Activated T-cell treated with anti-CD3 and anti-CD28 coated beads for 24 hours (primary cell): ENCODE data around the gene FGF16.
A peak's percentile ranks its signal among the peaks of the same experiment; 100 is the strongest.
"Not testable (repeated sequence)": the region's sequence is repeated elsewhere in the genome, so short reads cannot be mapped to it uniquely, and the experiment has no call there.

ENCODE experiments used
- DNase-seq: peaks from one replicate; pipeline ENCODE4 v3.0.0-alpha.2; 2020; ENCODE audit warnings: low read depth

The FGF16 gene

DNA sequence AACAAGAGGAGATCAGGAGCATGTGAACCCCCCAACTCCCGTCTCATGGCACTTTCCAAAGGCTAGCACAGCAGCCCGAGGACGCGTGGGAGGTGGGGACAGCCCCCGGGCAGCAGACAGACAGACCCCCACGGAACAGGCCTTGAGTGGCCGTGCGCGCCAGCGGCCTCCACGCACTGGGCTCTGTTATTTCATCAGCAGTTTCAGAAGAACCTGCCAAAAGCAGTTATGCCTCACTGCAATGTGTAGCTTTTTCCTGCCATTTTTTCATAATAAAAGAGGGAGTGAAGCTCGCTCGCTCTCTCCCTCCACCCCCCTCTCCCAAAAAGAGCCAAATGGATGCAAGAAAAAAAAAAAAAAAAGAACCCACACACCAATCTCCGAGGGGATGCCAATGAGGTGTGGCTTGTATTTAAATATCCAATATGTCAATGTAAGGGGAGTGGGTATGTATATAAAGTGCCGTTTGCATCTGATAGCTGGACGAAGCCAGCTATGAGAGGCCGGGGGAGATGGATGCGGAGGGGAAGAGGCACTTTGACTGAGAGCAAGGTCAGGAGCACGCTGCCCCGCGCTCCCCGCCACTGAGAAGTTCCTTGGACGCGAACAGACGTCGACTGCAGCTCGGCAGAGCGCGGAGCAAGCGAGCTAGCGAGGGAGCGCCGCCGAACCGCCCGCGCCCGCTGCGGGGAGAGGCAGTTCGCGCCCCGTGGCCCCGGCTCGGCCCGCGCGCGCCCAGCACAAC is at the start of gene FGF16:
TSS of gene FGF16 (plus strand) at position 482 of the 745 bp plus-strand sequence. CDS start 286 bp downstream, outside the sequence.
- peak; percentile 2 for DNase-seq

DNA sequence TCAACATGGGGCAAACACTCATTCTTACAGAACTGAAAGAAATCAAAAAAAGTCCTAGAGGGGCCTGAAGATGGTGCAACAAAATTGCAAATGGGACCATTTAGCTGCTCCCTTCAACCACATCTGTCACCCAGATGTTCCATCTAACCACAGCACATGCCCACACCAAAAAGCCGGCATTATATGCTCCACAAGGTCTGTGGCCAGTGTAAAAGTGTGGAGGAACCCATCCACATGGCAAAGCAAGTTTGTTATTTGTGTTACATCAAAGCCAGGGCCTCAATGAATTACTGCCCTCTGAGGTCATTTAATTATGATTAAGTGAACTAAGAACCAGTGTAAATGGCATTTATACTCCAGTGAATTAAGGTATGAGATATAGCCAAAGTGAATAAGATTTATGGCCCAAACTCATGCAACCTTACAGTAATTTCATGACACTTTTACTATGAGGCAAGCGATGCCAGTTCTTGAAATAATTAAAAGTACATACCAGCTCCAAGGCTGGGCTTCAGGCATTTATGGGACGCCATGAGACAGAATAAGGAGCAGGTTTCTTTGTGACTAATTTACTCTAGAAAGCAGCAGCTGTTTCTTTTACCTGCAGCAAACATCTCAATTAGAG is 48.7 kb upstream of the FGF16 start:
- DNase-seq, result no peak

DNA sequence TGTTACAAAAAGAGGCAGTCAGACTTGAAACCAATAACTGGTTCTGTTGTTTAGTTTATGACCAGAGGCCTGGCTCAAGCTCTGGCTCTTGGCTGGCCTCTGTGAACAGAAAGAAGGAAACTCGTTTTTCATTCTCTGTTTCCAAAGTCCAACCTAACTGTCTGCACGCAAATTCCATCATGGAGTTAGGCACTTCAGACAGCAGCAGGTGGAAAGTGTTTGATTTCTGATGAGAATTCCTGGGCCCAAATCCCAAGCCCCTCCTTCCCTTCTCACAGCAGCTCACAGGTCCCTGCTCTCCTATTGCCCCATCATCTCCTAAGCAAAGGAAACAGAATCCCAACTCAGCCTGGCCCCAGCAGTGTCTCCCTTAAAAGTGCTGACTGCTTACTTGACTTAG is 42.8 kb upstream of the FGF16 start:
- DNase-seq, result no peak

DNA sequence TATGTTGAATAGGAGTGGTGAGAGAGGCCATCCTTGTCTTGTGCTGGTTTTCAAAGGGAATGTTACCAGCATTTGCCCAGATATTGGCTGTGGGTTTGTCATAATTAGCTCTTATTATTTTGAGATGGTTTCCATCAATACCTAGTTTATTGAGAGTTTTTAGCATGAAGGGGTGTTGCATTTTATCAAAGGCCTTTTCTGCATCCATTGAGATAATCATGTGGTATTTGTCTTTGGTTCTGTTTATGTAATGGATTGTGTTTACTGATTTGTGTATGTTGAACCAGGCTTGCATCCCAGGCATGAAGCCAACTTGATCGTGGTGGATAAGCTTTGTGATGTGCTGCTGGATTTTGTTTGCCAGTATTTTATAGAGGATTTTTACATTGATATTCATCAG is 39.4 kb upstream of the FGF16 start:
- DNase-seq, result not testable (repeated sequence)

DNA sequence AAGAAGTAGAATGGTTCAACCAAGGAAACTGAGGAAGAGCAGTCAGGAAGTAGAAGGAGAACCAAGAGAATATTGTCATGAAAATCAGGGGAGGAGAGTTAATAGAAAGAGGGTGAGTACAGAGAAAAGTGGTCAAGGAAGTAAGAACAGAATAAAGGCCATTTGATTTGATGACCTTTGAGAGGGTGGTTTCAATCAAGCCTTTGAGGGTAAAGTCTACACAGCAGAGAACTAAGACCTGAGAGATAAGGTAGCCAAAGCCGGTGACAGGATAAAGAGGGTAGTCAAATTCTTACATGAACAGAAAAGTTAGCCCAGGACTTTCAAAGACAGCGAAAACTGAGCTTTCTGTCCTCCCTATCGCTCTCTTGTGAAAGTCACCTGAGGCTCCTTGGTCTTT is 34.6 kb upstream of the FGF16 start:
- no peak for DNase-seq

DNA sequence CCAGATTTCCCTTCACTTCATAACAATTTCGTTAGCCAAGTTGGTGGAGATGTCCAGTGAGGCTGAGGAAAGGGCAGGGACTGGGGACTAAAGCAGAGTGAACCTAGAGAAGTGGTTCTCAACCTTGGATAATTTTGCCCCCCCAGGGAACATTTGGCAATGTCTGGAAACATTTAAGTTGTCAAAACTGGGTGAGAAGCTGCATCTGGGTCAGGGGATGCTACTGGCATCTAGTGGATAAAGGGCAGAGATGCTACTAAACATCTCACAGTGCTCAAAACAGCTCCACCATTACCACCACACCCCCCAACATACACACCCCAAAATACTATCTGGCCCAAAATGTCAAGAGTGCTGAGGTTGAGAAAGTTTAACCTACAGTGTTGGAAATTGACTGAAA is 32.0 kb upstream of the FGF16 start:
- DNase-seq, result no peak

DNA sequence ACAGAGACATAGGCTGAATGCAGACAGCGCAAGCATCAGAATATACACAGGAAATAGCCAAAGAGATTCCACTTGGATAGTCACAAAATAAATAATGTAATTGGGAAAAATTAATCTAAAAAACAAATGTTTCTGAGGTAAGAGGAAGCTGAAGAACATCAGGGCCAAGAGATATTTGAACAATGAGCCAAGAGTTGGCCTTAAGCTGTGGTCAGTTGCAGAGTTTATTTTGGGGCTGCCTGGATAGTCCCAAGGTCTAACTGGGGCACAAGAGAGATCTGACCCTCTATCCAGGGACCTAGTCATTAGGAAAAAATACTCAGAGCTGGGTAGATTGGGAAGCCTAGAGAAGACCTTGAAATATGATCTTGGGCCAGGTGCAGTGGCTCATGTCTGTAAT is 31.3 kb upstream of the FGF16 start:
- no peak for DNase-seq

DNA sequence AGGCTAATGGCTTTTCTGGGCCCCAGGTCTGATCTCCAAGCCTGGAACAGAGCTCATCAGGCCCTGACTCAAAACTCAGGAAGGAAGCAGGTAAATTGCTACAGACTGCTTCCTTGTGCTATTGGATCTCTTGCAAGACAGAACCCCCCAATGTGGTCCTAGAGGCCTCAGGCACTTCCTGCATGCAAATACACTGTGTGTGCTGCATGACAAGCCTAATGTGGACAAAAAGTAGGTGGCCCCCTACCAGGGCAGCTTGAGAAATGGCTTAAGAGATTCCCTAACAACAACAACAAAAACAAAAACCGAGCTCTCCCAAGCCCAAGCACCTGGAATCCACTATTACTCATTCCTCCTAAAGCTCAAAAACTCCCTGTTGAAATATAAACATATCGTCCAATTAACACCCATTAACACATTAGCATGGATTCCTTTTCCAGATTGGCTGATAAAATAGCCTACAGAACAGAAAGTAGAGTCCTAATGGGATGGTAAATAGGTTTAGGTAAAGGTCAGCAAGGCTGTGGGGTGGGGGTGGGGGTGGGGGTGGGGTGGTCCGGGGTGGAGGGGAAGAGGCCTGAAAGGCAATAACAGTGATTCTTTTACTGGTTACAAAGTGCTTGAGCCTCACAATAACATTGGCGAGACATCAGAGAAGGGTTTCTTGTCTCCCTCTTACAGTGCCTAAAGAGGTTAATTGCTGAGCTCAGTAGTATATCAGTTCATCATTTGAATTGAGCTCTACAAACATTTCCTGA is 24.1 kb upstream of the FGF16 start:
- DNase-seq, result no peak

DNA sequence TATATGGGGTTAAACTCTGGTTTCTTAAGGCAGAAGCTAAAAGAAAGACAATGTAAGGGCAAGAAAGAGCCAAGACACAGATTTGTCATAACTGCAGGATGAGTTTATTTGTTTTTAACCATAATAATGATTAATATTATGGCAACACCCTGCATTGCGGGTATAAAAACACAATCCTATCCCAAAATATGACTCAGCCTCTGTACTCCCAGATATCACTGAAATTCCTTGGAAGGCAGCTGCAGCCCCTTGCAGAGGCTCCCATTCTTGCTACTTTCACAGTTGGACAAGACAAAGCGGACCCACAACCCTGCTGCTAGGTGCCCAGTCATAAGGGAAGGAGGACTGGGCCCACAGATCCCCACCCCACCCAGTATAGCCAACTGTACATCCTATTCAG is 20.4 kb upstream of the FGF16 start:
- no peak for DNase-seq

DNA sequence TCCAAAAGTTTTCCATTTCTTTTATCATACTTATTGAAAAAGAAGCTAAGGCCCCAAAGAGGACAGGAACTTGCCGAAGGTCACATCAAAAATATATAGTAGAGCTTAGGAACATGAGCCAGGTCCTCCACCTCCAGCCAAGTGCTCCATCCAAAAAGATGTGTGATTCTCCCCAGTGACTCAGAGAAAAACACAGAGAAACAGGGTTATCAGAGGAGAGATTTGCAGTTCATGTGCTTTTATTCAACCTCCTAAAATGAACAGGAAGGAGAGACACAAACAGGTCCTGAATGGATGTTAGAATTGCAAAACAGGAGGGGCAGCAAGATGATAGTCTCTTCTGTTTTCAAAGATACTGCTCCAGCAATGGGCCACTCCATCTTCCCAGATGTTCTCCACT is 19.6 kb upstream of the FGF16 start:
- DNase-seq, result no peak

DNA sequence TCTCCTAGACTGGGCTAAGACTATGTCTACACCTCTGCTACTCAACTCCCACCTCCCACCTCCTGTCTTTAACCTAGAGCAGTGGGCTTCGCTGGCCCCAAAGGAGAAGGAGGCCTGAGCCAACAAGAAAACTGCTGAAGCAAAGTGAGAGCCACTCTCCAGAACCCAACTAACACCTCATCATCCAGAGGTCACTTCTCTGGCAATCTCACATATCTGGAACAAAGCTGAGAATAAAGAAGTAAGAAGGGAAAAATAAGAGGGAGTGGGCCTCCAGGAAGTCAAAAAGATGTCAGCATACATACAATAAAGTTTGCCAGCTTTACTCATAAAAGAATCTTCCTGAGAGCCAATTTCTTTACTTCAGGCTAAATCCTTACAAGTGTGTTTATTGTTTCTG is 18.6 kb upstream of the FGF16 start:
- DNase-seq, result no peak

DNA sequence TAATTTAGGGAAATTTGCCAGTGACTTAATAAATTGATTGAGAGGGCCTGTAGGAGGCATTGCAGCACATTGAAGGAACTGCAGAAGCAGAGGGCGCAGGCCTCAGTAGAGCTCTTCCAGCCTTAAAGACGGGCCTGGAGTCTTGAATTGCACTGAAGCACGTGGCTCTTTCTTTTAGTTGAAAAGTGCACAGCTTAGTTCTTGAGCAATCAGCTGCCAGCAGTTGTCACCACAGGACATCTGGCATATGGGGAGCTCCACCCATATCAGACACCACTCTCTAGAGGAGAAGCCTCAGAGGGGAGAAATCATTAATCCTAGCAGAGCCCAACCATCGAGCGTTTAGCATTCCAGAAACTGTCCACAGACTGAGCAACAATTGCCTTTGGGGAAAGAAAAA is 16.0 kb upstream of the FGF16 start:
- DNase-seq, result no peak

DNA sequence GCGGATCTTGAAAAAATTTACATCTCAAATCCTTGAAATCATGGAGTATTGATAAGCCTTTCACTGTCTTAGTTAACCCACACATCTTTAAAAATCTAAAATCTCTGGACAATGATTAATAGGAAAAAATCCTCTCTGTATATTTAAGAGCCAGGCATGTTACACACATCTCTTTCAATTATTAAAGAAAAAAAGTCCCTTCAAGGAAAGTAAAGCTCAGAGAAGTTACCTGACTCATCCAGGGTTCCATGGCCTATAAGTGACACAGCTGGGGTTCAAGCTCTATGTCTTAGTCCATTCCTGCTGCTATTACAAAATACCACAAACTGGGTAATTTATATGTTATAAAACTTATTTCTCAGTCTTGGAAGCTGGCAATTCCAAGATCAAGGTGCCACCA is 14.2 kb upstream of the FGF16 start:
- no peak for DNase-seq

DNA sequence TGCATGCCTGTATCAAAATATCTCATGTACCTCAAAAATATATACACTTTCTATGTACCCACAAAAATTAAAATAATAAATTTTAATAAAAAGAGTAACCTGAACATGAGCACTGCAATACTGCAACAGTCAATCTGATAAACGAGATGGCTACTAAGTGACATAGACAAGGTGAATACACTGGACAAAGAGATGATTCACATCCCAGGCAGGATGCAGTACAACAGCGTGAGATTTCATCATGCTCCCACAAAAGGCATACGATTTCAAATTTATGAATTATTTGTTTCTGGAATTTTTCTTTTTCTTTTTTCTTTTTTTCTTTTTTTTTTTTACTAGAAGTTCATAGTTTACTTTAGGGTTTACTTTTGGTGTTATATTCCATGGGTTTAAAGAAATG is 12.2 kb upstream of the FGF16 start:
- no peak for DNase-seq

DNA sequence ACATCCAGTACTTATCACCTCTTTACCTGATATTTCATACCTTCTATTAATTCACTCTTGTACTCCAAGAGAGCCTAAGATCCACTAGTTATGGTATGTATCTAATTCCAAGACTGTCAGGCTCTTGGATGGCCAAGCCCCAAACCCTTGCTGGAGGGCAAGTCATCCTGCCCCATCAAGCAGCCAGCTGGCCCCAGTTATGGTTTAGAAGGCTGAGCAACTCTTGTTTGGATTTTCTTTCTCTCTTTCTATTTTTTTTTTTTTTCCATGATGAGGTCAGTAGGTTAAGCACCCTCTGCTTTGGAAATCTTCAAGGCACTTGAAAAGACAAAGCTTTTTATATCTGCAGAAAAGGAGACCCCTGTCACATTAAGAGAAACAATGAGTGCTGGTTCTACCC is 10.9 kb upstream of the FGF16 start:
- DNase-seq, result no peak

DNA sequence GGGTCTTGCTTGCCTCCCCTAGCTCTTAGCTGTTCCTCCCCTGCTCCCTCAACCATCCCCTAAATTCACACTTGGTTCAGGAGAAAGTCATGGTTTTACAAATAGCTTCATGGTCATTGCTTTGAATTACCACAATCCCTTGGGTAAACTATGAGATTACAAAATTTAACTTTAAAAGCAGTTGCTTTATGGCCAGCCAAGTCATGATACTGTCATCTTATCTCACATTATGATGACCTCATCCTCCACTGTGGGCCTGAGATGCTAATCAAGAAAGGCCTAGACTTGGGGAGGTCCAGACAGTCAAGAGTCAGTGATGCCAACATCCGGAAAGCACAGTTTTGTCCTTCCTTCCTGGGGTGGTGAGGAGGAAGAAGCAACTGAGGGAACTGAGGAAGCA is 10.5 kb upstream of the FGF16 start:
- no peak for DNase-seq

DNA sequence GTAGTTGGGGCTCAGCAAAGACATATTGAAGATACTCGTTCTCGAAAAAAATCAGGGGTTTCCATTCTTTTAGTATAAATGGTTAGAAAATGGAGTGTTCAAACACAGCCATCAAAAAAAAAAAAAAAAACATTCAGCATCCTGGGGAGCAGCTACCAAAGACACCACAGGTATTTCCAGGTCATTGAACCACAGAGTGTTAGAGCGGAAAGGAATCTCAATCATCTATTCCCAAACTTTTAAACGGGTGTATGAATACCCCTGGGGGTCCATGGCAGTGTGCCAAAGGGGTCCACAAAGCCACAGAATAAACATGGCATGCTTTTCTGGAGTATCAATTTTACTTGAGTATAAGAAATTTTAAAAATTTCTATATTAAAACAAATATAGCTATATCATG is 6.9 kb upstream of the FGF16 start:
- no peak for DNase-seq

DNA sequence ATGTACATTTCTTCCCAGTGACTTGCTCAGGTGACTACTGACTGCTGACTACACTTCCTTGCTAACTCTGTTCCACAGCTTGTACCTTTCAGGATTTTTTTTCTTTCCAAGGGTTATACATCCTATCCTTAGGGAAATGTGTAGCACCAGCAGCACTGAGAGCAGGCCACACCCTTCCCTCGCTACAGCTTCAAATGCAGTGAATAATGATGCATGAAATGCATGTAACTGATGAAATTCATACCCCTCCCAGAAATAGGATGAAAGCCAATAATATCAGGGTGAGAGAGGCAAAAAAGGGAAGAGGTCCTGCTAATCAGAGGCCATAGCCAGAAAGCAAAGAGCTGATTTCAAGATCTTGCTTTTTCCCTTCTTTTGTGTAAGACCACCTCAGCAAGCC is 6.2 kb upstream of the FGF16 start:
- no peak for DNase-seq

DNA sequence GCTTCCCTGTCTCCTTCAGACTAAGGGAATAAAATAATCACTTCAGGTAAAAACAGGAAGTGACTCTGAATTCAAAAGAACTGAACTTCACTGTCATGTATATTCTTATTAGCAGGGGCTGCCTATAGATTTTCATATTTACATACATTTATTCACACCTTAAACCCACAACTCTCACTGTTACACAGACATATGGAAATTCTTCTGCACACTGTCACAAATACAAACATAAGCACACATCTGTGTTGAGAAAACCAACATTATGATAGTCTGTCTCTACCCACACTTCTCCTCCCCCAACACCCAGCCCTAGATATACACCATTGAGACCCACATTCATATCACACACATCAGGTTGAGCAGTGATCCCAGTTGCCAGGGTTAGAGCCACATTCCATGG is 5.7 kb upstream of the FGF16 start:
- no peak for DNase-seq

DNA sequence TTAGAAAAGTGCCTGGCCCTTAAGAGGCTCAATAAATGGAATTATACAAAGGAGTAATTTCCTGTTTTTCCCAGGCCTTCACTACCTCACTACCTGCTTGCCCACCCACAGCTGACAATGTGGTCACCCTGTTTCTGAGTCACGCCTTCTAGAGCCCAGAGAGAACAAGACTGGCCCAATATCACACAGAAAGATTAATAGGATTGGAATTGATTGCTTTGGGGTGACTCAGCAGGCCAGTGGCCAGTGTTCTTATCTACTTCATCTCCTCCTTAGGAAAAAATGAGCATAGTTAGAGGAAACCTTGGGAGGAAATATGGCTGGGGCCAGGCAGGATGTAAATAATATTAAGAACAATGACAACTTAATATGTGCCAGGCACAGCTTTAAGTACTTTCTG is 4.5 kb upstream of the FGF16 start:
- no peak for DNase-seq

DNA sequence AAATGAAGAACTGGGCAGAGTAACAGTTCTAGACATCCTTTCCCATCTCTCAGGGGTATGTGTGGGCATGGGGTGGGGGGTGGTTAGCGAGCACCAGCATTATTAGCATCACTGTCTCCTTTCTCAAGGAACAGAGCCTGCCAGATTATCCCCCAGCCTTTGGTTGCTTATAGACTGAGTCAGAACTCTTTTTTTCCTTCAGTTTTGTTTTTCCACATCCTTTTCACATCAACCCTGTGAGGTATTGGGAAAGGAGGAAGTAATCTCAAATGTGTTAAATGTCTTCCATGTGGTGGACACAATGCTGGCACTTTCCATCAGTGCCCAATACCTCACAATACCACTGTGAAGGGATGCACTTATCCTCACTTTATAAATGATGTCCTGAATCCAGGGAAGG is 3.1 kb upstream of the FGF16 start:
- no peak for DNase-seq

DNA sequence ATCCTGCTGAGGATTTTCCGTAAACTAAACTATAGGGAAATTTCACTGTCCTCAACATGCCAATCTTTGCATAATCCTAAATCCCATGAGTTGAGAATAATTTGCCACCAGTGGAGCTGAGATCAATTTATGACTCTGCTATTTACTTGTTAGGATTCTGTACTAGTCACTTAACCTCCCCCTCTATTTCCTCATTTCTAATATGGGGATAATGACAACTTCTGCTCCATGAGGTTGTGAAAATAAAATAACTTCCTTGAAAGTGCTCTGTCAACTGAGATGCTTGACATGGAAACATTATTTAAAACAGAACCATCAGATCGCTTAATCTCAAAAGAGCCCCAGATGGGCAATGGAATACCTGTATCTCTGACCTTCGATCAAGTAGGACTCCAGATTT is 2.6 kb upstream of the FGF16 start:
- DNase-seq, result no peak

DNA sequence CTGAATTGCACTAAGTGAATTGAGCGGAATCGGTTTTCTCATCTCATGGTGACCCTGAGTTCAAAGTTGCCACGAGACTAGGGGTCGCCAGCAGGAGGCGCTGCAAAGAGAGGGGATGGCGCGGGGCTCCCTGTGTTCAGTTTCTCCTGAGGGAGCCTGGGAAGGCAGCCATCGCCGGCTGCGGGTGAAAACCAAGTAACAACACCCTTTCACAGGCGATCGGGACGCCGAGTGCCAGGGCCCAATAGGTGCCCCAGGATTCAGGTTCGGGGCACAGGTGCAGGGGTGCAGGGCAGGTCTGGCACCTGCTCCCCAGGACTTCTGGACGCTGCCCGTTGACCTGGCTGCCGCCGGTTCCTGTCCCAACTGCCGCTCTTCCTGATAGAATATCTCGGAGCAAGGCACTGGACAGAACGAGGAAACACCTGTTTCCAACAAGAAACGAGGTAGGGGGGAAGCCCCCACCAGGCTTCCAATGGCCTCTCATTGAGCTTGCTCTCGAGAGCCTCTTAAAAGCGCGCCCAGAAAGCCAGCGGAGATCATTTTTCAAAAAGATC is 1.1 kb upstream of the FGF16 start:
- no peak for DNase-seq
